Karpas-422 (cell line): Measurements from ENCODE around the gene RYR2. TPM values are rescaled to one million over a fixed set of nuclear protein-coding genes. Genes with fewer than 3 reads are reported as not detected.

ENCODE experiments used
- DNase-seq: peaks from one replicate; pipeline ENCODE4 v3.0.0-alpha.2; 2015
- H2AFZ ChIP-seq: fragments of 200-600 bp; sonication (generic); 2 replicates; pipeline ENCODE4 v1.6.1; 2014; ENCODE audit warnings: antibody characterized with exemption, low read length, mixed read lengths
- H3K27ac ChIP-seq: fragments of 200-600 bp; sonication (generic); 2 replicates; pipeline ENCODE4 v1.5.1; 2014; ENCODE audit warnings: mild to moderate bottlenecking, low read length, moderate library complexity
- H3K27me3 ChIP-seq: fragments of 200-600 bp; sonication (generic); 2 replicates; pipeline ENCODE4 v1.6.1; 2014; ENCODE audit warnings: low read length, mixed read lengths
- H3K36me3 ChIP-seq: fragments of 200-600 bp; sonication (generic); 2 replicates; pipeline ENCODE4 v1.6.1; 2014; ENCODE audit warnings: low read length, mixed read lengths; ENCODE audit not compliant: insufficient read depth
- H3K4me1 ChIP-seq: fragments of 200-600 bp; sonication (generic); 2 replicates; pipeline ENCODE4 v1.6.1; 2014; ENCODE audit warnings: mild to moderate bottlenecking, low read length, mixed read lengths
- H3K4me2 ChIP-seq: fragments of 200-600 bp; sonication (generic); 2 replicates; pipeline ENCODE4 v1.6.1; 2014; ENCODE audit warnings: low read length, low read depth, mild to moderate bottlenecking; ENCODE audit not compliant: poor library complexity, severe bottlenecking
- H3K4me3 ChIP-seq: fragments of 200-600 bp; sonication (generic); 2 replicates; pipeline ENCODE4 v1.5.1; 2014; ENCODE audit warnings: mild to moderate bottlenecking, antibody characterized with exemption, low read length, mixed read lengths
- H3K79me2 ChIP-seq: fragments of 200-600 bp; sonication (generic); 2 replicates; pipeline ENCODE4 v1.6.1; 2014; ENCODE audit warnings: mild to moderate bottlenecking, low read length, mixed read lengths
- H3K9ac ChIP-seq: fragments of 200-600 bp; sonication (generic); 2 replicates; pipeline ENCODE4 v1.6.0; 2014; ENCODE audit warnings: low read length
- H3K9me2 ChIP-seq: fragments of 200-600 bp; sonication (generic), shearing (Covaris generic); replicated peaks from 2 replicates; pipeline ENCODE4 v1.6.0; 2014; ENCODE audit warnings: mild to moderate bottlenecking, low read length, moderate library complexity; ENCODE audit not compliant: insufficient read depth
- H3K9me3 ChIP-seq: fragments of 300-700, 200-600 bp; sonication (generic); 2 replicates; pipeline ENCODE4 v1.6.1; 2014; ENCODE audit warnings: low read length, mixed read lengths
- H4K20me1 ChIP-seq: fragments of 200-600 bp; sonication (generic); 2 replicates; pipeline ENCODE4 v1.6.1; 2014; ENCODE audit warnings: mild to moderate bottlenecking, antibody characterized with exemption, low read length, low read depth; ENCODE audit not compliant: insufficient read depth
- total RNA-seq: library from RNA; depleted of rRNA; stranded (reverse); fragments of >200 nt; shearing (Covaris generic); gene quantifications from 2 replicates; pipeline ENCODE4 v1.2.3, GENCODE V29; 2014; ENCODE audit warnings: low replicate concordance

RYR2 gene
- total RNA-seq, 1 experiment from 2014 or later = not detected

DNA sequence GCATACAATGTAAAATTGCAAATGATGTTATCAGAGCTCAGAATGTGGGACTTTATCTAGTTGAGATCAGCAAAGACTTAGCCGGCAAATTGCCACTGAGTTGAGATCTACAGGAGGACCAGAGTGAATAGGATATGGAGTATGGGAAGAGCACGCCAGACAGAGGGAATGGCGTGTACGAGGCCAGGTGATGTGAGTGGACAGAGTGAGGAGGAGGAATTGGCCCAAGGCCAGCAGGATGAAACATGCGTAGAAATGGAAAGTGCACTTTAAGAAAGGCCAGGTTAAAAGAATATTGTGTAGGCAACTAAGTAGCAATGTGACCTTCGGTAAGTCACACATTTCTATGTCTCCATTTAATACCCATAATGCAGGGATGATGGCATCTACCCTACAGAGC, 637.7 kb downstream of the RYR2 start:
- no peak for DNase-seq
- Histone ChIP-seq H3K4me2 (no peak overlapping the region), H3K9me2 (no peaks in the 10 kb centered on the region), H3K4me3 (no peak overlapping the region), H3K4me1 (no peaks in the 10 kb centered on the region), H3K9ac (no peak overlapping the region), H3K27ac (no peak overlapping the region), H2AFZ (no peak overlapping the region), H3K27me3 (no peaks in the 10 kb centered on the region), H4K20me1 (no peaks in the 10 kb centered on the region), H3K36me3 (no peaks in the 10 kb centered on the region), H3K79me2 (no peaks in the 10 kb centered on the region), H3K9me3 (no peaks in the 10 kb centered on the region)

DNA sequence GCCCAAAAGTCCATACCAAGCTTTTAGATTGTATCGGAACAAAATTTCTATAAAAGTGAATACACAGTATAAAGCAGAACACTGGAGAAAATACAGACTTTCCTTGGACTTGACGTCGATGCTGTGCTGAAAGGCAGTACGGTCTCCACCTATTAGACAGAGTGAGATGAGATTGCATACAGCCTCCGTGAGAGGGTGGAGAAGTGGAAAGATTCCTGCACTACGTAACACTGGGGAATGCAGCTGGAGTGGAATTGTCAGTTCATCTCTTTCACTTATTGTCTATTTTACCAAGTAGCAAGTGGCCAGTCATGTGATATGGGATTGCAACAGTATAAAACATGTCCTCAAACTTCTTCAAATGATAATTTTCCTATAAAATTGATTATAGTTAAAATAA, 639.2 kb downstream of the RYR2 start:
- no peaks in the 10 kb centered on the region for H3K9me2 ChIP-seq
- DNase-seq = no peak
- H4K20me1 ChIP-seq = no peaks in the 10 kb centered on the region
- H3K4me1 ChIP-seq = no peaks in the 10 kb centered on the region
- H3K79me2 ChIP-seq = no peaks in the 10 kb centered on the region
- no peaks in the 10 kb centered on the region for H3K27me3 ChIP-seq
- H3K27ac ChIP-seq = no peak overlapping the region
- H3K9ac ChIP-seq = no peak overlapping the region
- H2AFZ ChIP-seq = no peak overlapping the region
- no peak overlapping the region for H3K4me3 ChIP-seq
- no peaks in the 10 kb centered on the region for H3K36me3 ChIP-seq
- no peak overlapping the region for H3K4me2 ChIP-seq
- H3K9me3 ChIP-seq = no peaks in the 10 kb centered on the region

DNA sequence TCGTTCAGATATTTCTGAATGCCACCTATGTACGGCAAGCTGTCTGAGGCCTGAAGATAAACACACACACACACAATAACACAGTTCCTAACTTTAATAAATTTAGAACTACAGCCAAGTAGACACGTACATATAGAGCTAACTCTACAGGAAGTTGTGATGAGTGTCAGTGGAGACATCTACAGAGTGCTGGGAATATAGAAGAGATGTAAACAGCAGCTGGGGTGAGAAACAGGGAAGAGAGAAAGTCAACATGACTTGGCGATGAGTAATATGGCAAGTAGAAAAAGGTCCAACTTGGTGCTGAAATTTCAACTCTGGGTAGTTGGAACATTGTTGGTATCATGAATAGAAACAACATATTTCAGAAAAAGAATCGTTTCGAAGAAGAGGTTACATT, 642.3 kb downstream of the RYR2 start:
- no peak for DNase-seq
- no peak overlapping the region for H3K4me3 ChIP-seq
- no peaks in the 10 kb centered on the region for H3K36me3 ChIP-seq
- H3K4me1 ChIP-seq = no peaks in the 10 kb centered on the region
- H3K27ac ChIP-seq = no peak overlapping the region
- H4K20me1 ChIP-seq = no peaks in the 10 kb centered on the region
- no peaks in the 10 kb centered on the region for H3K9me3 ChIP-seq
- no peaks in the 10 kb centered on the region for H3K79me2 ChIP-seq
- H3K27me3 ChIP-seq = no peaks in the 10 kb centered on the region
- H3K4me2 ChIP-seq = no peak overlapping the region
- no peak overlapping the region for H2AFZ ChIP-seq
- H3K9me2 ChIP-seq = no peaks in the 10 kb centered on the region
- no peak overlapping the region for H3K9ac ChIP-seq

DNA sequence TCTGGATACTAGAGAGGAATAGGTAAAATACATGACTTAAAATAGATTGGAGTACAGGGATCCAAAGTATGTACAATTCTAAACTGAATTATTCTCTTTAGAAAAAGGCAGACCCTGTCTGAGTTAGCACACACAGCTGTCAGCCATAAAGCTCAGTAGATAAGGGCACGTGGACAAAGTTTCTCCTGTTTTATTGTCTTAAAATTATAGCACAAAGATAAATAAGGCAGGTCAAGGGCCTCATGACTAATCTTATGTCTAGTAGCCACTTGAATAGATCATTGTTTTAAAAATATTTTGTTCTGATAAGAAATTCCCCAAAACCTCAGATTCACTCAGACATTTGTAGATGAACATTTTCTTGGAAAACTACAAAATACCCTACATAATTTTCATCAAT, 643.6 kb downstream of the RYR2 start:
- no peak overlapping the region for H3K9ac ChIP-seq
- no peak overlapping the region for H3K4me3 ChIP-seq
- H3K79me2 ChIP-seq = no peaks in the 10 kb centered on the region
- no peaks in the 10 kb centered on the region for H3K9me2 ChIP-seq
- H3K27me3 ChIP-seq = no peaks in the 10 kb centered on the region
- H3K9me3 ChIP-seq = no peaks in the 10 kb centered on the region
- H2AFZ ChIP-seq = no peak overlapping the region
- H3K4me2 ChIP-seq = no peak overlapping the region
- no peak for DNase-seq
- H3K27ac ChIP-seq = no peak overlapping the region
- no peaks in the 10 kb centered on the region for H4K20me1 ChIP-seq
- no peaks in the 10 kb centered on the region for H3K36me3 ChIP-seq
- no peaks in the 10 kb centered on the region for H3K4me1 ChIP-seq

DNA sequence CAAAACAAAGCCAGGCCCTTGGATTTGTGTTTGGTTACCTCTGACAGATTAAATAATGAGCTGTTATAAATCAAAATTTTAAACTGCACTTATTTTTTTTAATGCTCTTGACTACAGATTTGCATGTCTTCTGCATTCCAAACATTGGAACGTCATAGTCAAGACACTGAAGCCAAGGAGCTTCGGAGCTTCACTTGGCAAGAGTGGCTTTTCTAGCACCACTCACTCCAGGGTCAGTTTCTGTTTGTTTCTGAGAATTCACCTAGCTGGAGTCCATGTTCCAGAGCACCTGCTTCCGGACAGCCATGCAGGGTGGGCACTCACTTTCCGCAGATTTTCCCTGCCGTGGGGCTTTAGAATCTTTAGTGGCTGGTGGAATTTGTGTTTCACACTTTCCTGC, 645.8 kb downstream of the RYR2 start:
- Histone ChIP-seq H3K79me2 (no peaks in the 10 kb centered on the region), H3K27ac (no peak overlapping the region), H3K9me2 (no peaks in the 10 kb centered on the region), H3K4me2 (no peak overlapping the region), H3K4me3 (no peak overlapping the region), H3K36me3 (no peaks in the 10 kb centered on the region), H4K20me1 (no peaks in the 10 kb centered on the region), H3K27me3 (no peaks in the 10 kb centered on the region), H3K9me3 (no peaks in the 10 kb centered on the region), H2AFZ (no peak overlapping the region), H3K4me1 (no peaks in the 10 kb centered on the region), H3K9ac (no peak overlapping the region)
- DNase-seq = no peak

DNA sequence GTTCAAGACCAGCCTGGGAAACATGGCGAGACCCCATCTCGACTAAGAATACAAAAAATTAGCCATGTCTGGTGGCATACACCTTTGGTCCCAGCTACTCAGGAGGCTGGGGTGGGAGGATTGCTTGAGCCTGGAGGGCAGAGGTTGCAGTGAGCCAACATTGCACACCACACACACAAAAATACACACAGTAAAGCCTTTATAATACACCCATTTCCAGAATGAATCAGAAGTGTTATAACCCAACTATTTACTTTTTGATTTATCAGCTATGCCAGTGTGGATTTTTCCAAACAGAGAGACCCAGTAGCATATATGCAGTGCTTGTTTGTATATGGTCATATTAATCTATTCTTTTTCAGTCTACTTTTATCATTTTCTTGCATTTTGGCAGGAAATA, 648.7 kb downstream of the RYR2 start:
- Histone ChIP-seq H3K36me3 (no peaks in the 10 kb centered on the region), H3K9me2 (no peaks in the 10 kb centered on the region), H3K79me2 (no peaks in the 10 kb centered on the region), H3K27me3 (no peaks in the 10 kb centered on the region), H3K9ac (no peak overlapping the region), H3K4me3 (no peak overlapping the region), H3K27ac (no peak overlapping the region), H4K20me1 (no peaks in the 10 kb centered on the region), H2AFZ (no peak overlapping the region), H3K9me3 (no peaks in the 10 kb centered on the region), H3K4me1 (no peaks in the 10 kb centered on the region), H3K4me2 (no peak overlapping the region)
- no peak for DNase-seq

DNA sequence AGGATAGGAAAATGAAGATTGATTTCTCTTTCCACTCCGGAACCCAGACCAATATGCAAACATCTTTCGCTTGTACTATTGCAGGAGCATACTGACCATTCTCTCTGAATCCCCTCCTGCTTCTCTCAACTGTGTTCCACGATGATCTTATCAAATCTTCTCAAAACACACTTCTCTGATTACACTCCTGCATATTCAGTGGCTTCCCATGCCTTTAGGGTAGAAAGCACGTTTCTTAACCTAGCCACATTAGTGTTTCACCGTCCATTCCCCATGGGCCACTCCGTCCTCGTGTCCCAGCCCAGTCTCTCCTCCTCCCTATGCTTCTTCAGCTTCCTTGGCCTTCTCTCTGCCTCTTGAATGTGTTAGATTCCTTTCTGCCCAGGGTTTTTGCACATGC, 650.3 kb downstream of the RYR2 start:
- Histone ChIP-seq H3K4me3 (no peak overlapping the region), H3K27ac (no peak overlapping the region), H3K27me3 (no peaks in the 10 kb centered on the region), H2AFZ (no peak overlapping the region), H3K79me2 (no peaks in the 10 kb centered on the region), H3K9me3 (no peaks in the 10 kb centered on the region), H3K4me1 (no peaks in the 10 kb centered on the region), H4K20me1 (no peaks in the 10 kb centered on the region), H3K9me2 (no peaks in the 10 kb centered on the region), H3K4me2 (no peak overlapping the region), H3K9ac (no peak overlapping the region), H3K36me3 (no peaks in the 10 kb centered on the region)
- DNase-seq = no peak

DNA sequence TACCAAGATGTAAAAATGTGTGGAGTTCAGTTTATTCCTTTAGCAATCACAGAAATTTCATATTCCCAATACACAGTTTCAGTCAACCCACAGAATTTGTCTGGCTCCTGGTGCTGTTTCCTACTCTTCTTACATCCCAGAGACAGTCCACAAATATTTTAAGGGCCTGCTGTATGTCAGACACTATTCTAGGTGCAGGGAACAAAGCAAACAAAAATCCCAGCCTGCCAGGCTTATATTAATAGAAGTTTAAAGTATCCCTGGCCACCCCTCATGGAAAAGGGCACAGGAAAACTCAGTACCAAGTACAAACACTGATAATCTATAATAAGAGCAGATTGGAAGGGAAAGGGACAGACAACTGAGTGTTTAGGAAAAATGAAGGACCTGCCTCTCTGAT, 653.9 kb downstream of the RYR2 start:
- no peak for DNase-seq
- no peaks in the 10 kb centered on the region for H4K20me1 ChIP-seq
- no peaks in the 10 kb centered on the region for H3K9me2 ChIP-seq
- no peak overlapping the region for H3K9ac ChIP-seq
- H3K9me3 ChIP-seq = no peaks in the 10 kb centered on the region
- H3K27ac ChIP-seq = no peak overlapping the region
- H3K4me3 ChIP-seq = no peak overlapping the region
- no peaks in the 10 kb centered on the region for H3K36me3 ChIP-seq
- no peak overlapping the region for H2AFZ ChIP-seq
- no peak overlapping the region for H3K4me2 ChIP-seq
- H3K4me1 ChIP-seq = no peaks in the 10 kb centered on the region
- no peaks in the 10 kb centered on the region for H3K79me2 ChIP-seq
- H3K27me3 ChIP-seq = no peaks in the 10 kb centered on the region

DNA sequence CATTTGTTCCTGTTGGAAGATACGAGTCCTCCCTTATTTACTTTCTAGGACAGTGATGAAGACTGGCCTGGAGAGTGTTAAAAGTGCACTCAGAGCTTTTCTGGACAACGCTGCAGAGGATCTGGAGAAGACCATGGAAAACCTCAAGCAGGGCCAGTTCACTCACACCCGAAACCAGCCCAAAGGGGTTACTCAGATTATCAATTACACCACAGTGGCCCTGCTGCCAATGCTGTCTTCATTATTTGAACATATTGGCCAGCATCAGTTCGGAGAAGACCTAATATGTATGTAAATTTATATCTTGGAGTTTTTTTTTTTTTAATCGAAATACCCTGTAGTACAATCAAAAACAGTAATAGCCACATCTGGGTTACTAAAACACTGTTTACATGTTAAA, 658.2 kb downstream of the RYR2 start:
- Histone ChIP-seq H3K9me2 (no peaks in the 10 kb centered on the region), H3K4me2 (no peak overlapping the region), H2AFZ (no peak overlapping the region), H3K27ac (no peak overlapping the region), H4K20me1 (no peaks in the 10 kb centered on the region), H3K36me3 (no peaks in the 10 kb centered on the region), H3K27me3 (no peaks in the 10 kb centered on the region), H3K9ac (no peak overlapping the region), H3K4me3 (no peak overlapping the region), H3K79me2 (no peaks in the 10 kb centered on the region), H3K9me3 (no peaks in the 10 kb centered on the region), H3K4me1 (no peaks in the 10 kb centered on the region)
- no peak for DNase-seq
